Limb (tissue), 2 donors: ENCODE results near the gene SPACA6.
"Not testable (repeated sequence)": the region's sequence is repeated elsewhere in the genome, so short reads cannot be mapped to it uniquely, and the experiment has no call there.

Source experiments
- DNase-seq, 2 donors: peaks; one replicate each; pipeline ENCODE4 v3.0.0-alpha.2; 2016; ENCODE audit errors: extremely low spot score in 2 of 2

SPACA6 gene, protein sequence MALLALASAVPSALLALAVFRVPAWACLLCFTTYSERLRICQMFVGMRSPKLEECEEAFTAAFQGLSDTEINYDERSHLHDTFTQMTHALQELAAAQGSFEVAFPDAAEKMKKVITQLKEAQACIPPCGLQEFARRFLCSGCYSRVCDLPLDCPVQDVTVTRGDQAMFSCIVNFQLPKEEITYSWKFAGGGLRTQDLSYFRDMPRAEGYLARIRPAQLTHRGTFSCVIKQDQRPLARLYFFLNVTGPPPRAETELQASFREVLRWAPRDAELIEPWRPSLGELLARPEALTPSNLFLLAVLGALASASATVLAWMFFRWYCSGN

DNA sequence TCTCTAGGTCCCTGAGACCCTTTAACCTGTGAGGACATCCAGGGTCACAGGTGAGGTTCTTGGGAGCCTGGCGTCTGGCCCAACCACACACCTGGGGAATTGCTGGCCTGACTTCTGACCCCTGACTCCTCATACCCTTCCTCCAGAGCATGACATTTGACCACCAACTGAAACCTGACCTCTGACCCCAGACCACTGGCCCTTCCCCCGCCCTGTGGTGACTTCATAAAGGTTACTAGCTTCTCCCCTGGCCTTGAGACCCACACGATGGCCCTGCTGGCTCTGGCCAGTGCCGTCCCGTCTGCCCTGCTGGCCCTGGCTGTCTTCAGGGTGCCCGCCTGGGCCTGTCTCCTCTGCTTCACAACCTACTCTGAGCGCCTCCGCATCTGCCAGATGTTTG is at the start of gene SPACA6:
TSS of gene SPACA6 (plus strand) at position 71 of the 400 bp plus-strand sequence. CDS start at position 268, 197 bp downstream.
- no peak for DNase-seq

DNA sequence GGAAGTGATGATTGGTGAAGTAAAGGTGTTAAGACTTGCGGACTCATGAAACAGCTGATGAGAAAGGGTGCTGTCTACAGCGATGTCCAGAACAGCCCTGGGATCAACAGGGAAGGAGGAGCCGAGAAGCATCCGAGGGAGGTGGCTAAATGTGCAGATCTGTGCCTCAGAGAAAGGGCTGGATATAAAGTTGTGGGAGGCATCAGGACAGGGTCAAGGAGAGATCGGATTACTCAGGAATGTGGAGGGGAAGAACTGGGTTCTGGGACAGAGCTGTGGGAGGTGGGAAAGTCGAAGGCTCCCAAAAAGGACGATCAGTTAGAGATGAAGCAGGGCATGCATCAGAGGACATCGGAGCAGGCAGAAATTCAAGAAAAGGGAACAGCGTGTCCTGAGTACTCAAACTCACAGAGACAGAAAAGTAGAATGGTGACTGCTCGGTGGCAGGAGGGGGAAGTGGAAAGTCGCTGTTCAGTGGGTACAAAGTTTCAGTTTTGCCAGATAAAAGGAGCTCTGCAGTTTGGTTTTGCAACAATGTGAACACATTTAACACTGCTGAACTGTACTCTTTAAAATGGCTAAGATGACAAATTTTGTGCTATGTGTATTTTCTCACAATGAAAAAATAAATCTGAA is 48.4 kb upstream of the SPACA6 start:
- no peak for DNase-seq

DNA sequence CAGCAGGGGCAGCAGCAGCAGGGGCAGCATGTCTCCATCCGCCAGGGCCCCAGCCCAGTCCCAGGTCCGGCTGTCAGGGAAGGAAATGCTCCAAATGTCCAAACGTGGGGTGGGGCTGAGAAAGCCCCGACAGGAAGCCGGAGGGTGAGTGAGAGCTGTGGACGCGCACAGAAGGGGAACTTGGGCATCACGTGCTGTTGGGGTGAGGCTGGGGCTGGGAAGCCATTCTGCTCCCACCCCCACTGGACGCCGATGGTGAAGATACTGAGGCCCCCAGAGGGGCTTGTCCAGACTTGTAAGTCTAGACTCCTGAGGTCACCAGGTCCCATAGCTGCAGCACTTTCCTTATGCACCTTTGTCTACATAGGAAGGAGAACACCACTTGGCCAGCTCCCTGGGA is 46.4 kb upstream of the SPACA6 start, which contains the start of gene SIGLEC14:
TSS of gene SIGLEC14 (minus strand) at position 96 of the 400 bp plus-strand sequence. CDS start at position 30, 66 bp downstream.
- DNase-seq, result not testable (repeated sequence)

DNA sequence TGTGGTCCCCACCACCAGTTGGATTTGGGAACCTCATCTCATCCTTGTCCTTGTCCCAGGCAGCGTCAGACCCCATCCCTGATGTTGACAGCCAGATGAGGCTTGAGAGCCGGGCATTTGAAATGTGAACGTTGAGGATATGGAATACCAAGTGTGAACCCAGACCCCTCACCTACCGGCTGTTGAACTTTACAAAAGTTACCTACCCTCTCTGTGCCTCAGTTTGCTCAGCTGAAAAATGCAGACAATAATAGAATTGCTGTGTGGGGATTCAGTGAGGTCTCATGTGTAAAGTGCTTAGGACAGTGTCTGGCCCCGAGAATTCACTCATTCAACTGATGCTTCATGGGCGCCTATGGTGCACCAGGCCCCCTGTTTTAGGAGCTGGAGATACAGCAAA is 45.8 kb upstream of the SPACA6 start:
- no peak for DNase-seq

DNA sequence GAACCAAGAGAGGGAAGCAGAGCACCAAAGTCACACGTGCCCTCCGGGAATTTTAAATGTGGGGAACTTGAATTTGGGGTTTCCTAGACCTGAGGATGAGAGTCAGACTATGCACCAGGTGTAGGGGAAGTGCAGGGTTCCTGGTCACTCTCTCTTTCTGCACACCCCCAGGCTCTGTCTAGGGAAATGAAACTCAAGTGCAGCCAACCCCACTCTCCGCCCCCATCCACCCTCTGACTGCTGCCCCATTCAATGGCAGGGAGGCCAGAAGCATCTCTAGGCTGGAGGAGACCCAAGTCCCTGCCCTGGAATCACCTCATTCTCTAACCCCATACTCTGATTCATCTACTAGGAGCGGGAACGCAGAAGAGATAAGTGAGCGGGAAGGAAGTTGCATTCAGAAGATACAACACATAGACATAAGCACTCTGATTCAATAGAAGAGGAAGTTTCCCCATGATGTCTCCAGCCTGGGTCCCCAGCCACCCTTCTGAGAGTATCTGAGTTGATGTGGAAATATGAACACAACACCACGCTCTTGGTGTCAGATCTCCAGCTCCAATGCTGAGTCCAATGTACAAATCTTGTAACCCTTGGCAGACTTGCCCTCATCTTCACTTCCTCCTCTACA is 41.8 kb upstream of the SPACA6 start:
- DNase-seq, result no peak

DNA sequence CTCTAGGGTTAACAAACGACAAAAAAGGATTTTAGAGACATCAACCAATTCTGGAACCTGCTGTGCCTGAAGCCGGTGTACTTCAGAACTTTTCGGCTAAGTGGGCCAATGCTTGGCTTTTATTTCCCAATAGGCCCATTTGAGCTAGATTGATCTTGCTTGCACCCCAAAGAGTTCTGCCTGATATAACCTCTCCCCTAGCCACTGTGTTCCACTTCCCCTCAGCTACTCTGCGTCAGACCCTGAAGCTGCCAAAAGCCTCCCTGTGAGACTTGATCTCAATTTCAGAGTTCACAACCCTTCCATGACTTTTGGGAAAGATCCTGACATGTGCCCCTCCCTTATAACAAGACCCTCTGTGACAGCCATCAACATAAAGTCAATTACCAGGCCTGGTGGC is 40.9 kb upstream of the SPACA6 start:
- DNase-seq, result no peak

DNA sequence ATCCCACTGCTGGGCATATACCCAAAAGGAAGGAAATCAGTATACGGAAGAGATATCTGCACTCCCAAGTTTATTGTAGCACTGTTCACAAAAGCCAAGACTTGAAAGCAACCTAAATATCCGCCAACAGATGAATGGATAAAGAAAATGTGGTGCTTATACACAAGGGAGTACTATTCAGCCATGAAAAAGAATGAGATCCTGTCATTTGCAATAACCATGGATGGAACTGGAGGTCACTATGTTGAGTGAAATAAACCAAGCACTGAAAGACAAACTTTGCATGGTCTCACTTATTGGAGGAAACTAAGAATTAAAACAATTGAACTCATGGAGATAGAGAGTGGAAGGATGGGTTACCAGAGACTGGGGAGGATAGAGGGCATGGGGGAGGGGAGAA is 40.0 kb upstream of the SPACA6 start:
- DNase-seq, result no peak

DNA sequence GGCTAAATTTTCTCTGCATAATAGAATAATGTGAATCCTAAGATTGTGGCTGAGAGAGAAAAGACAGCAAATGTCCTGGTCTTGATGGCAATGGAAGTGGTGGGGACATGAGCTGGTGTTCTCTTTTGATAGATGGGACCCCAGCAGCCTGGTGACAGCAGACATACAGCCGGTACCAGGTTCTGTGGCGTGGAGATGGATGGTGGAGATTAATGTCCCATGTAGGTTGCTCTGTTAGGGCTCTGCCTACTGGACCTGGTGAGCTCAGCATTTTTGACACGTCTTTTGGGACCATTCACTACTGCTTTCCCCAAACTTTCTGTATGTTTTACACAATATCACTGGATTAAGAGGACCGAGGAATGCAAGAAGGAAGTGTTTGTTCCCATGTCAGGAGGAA is 38.3 kb upstream of the SPACA6 start:
- no peak for DNase-seq

DNA sequence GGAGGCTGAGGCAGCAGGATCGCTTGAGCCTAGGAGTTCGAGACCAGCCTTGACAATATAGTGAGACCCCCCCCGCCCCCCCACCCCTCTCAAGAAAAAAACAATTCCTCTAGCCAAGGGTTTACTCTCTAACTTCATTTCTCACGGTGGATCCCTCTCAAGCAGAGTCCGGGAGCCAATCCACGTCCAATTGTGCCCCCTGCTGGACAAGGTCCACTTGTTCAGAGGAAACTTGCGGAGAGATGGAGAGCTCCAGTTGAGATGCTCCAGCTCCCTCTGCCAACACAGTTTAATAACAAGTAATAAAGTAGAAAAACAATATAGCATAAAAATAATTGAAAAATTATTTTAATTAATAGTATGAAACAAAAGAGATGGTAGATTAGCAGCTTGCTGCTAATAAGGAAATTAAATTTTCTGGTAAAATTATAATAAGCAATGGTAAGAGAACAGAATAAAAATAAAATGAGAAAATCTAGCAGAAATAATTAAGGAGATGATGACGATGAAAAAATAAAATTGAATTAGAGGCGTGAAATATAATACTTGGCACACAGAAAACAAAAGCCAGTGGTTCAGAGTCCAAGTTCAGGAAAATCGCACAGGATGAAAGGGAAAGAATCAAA is 32.0 kb upstream of the SPACA6 start:
- DNase-seq, result peak; percentile 62 to 84

DNA sequence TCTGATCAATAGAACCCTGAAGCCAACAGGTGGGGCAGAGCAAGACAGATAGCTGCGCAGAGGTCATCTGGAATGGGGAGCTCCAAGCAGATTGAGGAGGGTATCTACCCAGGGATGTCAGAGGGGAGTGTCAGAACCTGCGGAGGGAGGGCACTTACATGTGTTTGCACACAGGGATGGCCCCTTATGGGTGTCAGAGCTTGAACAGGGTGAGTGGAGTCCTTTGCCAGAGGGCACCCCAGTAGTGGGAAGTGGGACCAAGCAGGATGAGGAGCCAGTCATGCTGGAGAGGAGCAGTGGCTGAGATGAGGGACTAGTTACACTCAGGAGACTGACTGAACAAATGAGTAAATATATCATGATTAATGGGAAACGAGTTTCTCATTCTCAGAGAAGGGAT is 29.5 kb upstream of the SPACA6 start:
- no peak for DNase-seq

DNA sequence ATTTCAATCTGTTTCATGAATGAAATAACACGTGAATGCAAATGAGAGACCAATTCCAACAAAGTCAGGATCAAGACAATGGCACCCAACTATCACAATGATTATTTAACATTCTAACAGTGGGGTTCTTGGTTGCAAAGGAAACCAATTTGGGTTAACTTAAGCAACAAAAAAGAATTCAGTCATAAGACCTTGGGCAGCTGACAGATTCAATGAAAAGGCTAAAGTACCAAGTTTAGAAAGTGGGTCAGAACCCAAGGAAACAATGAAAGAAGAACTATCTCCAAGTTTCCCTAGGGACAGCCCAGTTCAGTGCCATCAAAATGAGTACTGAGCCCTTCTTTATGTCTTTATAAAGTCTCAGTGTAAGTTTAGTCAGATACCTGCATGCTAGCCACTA is 29.0 kb upstream of the SPACA6 start:
- DNase-seq, result no peak

DNA sequence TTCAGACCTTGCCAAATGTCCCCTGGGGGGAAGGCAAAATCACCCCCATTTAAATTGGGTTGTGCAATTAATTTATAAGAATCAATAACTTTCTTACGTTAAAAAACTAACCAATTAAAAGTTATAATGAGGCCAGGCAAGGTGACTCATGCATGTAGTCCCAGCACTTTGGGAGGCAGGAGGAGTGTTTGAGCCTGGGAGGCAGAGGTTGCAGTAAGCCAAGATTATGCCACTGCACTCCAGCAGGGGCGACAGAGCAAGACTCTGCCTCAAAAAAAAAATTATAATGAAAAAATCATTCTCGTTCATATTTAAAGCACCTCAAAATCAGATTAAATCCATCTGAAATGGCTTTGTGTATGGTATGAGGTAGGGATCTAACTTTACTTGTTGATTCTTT is 28.1 kb upstream of the SPACA6 start:
- DNase-seq, result no peak

DNA sequence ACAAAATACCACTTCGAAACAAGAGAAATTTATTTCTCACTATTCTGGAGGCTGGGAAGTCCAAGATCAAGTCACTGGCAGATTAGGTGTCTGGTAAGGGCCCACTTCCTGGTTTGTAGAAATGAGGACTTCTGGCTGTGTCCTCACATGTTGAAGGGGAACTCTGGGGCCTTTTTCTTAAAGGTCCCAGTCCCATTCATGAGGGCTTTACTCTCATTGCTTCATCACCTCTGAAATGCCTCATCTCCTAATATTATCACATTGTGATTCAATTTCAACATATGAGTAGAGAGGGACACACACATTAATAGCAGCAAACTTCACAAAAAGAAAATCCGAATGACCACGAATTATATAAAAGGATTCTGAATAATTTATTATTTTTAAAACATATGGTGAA is 24.9 kb upstream of the SPACA6 start:
- DNase-seq, result no peak

DNA sequence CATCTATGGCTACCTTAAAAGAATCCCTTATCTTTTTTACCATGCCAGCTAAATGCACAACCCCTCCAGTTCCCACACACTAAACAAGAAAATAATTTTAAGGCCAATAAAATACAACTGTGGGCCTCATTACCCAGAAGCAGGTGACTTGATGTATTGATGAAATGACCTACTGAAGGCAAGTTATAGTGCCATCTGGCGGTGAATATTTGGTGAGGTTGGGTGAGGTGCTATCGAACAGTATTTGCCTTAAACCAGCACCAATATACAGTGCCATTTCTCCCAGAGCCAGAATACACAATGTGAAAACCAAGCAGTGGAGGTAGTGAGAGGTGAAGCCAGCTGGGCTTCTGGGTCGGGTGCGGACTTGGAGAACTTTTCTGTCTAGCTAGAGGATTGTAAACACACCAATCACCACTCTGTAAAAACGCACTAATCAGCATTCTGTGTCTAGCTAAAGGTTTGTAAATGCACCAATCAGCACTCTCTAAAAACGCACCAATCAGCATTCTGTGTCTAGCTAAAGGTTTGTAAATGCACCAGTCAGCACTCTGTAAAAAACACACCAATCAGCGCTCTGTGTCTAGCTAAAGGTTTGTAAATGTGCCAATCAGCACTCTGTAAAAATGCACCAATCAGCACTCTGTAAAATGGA is 17.1 kb upstream of the SPACA6 start:
- DNase-seq, result not testable (repeated sequence)

DNA sequence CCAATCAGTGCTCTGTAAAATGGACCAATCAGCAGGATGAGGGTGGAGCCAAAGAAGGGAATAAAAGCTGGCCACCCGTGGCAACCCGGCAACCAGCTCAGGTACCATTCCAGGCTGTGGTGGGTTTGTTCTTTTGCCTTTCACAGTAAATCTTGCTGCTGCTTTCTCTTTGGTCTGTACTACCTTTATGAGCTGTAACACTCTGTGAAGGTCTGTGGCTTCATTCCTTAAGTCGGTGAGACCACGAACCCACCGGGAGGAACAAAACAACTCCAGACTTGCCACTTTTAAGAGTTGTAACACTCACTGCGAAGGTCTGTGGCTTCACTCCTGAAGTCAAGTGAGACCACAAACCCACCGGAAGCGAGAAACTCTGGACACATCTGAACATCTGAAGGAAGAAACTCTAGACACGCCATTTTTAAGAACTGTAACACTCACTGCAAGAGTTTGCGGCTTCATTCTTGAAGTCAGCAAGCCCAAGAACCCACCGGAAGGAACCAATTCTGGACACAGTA is 16.5 kb upstream of the SPACA6 start:
- no peak for DNase-seq

DNA sequence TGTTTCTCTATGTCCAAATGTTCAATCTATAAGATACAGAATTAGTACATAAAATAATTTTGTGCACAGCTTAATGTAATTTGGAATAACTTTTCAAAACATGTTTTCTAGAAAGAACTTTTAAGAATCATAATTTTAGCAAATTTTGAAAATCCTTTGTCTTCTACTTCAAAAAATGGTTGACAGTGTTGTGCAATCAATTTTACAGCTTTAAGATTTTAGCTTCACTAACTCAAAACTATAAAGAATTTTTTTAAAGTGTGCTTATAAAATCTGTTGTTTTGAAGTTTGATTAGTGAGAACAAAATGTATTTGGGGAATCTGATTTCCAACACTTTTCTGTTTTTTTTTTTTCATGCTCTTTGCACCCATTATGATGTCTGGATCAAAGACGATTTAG is 12.7 kb upstream of the SPACA6 start:
- DNase-seq, result no peak

DNA sequence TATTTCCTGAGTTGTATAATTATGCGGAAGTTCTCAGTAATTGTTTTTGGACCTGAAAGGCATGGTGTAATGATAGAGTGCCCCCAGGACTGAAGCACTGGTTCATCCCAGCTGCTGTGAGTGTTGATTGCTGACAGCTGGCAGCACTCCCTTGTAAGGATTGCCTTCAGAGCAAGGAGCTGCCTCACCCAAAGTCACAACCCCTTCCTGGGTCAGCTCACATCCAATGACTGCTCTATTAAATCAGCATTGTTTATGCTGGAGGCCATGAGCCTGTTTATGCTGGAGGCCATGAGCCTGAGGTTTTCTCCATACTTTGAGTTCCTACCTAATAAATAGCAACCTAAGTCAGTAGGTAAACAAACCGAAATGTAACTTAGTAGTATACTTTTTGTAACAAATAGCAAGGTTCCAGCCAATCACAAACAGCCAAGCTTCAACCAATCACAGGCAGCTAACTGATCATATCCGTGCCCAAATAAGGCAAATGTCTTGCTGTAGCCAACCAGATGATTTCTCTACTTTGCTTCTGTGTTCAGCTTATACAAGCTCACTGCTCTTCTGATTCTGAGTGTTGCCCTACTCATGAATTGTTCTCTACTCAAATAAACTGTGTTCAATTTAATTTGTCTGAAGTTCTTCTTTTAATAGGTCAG is 11.7 kb upstream of the SPACA6 start:
- DNase-seq, result no peak

DNA sequence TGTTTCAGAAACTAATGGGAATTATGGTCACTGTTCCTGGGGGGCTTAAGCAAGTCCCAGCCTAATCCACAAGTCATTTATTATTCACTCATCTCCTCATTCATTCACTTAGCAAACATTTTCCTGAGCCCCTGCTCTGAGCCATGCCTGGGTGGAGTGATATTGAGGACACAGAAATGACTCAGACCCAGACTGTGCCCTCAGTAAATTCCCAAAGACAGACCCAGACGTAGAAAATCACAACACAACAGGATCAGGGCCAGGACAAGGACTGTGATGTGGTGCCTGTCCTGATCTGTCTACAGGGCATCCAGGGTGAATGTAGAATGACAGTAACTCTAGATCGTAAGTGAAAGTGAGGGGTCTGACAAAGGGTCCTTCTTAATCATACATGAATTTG is 7.0 kb upstream of the SPACA6 start:
- no peak for DNase-seq

DNA sequence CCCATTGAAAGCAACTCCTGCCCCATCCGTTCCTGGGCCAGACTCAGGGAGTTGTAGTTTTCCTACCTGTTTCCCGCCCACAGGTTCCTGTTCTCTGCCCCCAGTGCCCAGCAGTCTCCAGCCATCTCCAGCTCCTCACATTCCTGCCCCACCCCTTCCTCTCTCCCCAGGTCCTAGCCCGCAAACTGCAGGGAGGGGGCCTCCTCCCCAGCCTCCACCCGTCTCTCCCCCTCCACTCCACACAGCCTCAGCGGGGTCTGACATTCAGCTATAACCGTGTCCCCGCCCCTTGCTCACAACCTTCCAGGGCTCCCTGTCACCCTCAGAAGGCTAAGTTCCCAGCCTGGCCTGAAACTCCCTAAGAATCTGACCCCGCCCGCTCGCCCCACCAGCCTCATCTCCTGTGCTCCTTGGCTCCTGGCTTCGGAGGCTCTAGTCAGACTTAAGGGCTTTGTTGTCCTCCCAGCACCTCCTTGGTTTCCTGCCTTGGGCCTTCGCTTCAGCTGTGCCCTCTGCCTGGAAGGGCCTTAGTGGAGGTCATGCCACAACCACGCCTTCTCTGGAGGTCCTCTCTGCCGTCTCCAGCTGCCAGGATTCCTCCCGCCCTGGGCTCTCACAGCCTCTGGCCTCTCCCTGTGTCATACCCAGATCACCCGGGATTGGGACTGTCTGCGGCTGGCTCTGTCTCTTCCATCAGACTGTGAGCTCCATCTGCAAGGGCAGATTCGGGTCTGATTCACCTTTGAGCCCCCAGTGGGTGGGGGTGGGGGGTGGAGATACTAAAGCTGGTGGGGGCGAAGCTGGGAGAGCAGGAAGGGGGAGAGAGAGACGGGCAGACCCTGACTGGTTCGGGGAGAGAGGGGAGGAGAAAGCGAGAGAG is 5.1 kb upstream of the SPACA6 start:
- DNase-seq, result peak; percentile 44 to 77
